Calu3 (cell line): ENCODE data around the gene SNORC. TPM values are rescaled to one million over a fixed set of nuclear protein-coding genes. Genes with fewer than 3 reads are reported as not detected.

Experiments used
- BruUV-seq: library from RNA; stranded (reverse); fragments of 400-500 nt; replicated peaks from 2 replicates; lab custom pipeline; 2021; lab: Mats Ljungman, UMichigan
- CTCF ChIA-PET: fragments of 300-600 bp; sonication (Branson Sonifier 250); formaldehyde crosslinking; loops from one replicate; lab custom pipeline; 2022; ENCODE audit warnings: antibody characterized with exemption; lab: Charles Lee
- DNase-seq: peaks from one replicate; pipeline ENCODE4 v3.0.0; 2022
- H3K27ac Mint-ChIP-seq: one replicate; pipeline ENCODE4 v1.8.0; 2022; ENCODE audit warnings: mixed read lengths; ENCODE audit not compliant: unreplicated experiment
- H3K27me3 Mint-ChIP-seq: one replicate; pipeline ENCODE4 v1.8.0; 2022; ENCODE audit warnings: mixed read lengths; ENCODE audit not compliant: unreplicated experiment
- H3K36me3 Mint-ChIP-seq: one replicate; pipeline ENCODE4 v1.8.0; 2022; ENCODE audit warnings: mild to moderate bottlenecking, moderate library complexity, mixed read lengths; ENCODE audit not compliant: insufficient read depth, unreplicated experiment
- H3K4me1 Mint-ChIP-seq: one replicate; pipeline ENCODE4 v1.8.0; 2022; ENCODE audit warnings: mild to moderate bottlenecking, low read depth, mixed read lengths; ENCODE audit not compliant: unreplicated experiment
- H3K4me3 Mint-ChIP-seq: one replicate; pipeline ENCODE4 v1.8.0; 2022; ENCODE audit warnings: mild to moderate bottlenecking, low read depth, moderate library complexity, mixed read lengths; ENCODE audit not compliant: unreplicated experiment
- H3K9me3 Mint-ChIP-seq: one replicate; pipeline ENCODE4 v1.8.0; 2022; ENCODE audit warnings: low read depth, mixed read lengths; ENCODE audit not compliant: unreplicated experiment
- CTCF ChIP-seq: fragments of 200-600 bp; IDR thresholded peaks from one replicate; pipeline ENCODE4 v1.8.0; 2022; ENCODE audit warnings: antibody characterized with exemption; ENCODE audit not compliant: unreplicated experiment
- intact Hi-C: fragments of 100-400 bp; cut with micrococcal nuclease; formaldehyde crosslinking; loops from one replicate; pipeline ENCODE4 v1.10.0; 2022; ENCODE audit not compliant: unreplicated experiment
- total RNA-seq: library from RNA; stranded (reverse); gene quantifications from 2 replicates; pipeline ENCODE4 v1.2.3, GENCODE V29; 2022

SNORC gene
- total RNA-seq, 1 experiment from 2014 or later, result 4.3 TPM

- Mint-ChIP-seq H3K4me1 (peaks cover 16% of the 10 kb centered on the region), H3K27ac (no peak overlapping the region), H3K9me3 (no peaks in the 10 kb centered on the region), H3K36me3 (peaks cover 16% of the 10 kb centered on the region), H3K27me3 (no peaks in the 10 kb centered on the region), H3K4me3 (no peak overlapping the region)
- intact Hi-C loops, result no loop called here
- CTCF ChIA-PET, result no interaction called here
- TF ChIP-seq CTCF, result no peak
- no TSS peak for BruUV-seq
- DNase-seq, result no peak
These were observed 12.0 kb downstream of the SNORC start for GRCh38 chr2:232882085-232882484.

- intact Hi-C loops, result no loop called here
- CTCF ChIA-PET, result no interaction called here
- TF ChIP-seq CTCF, result no peak
- Mint-ChIP-seq H3K27ac (no peak overlapping the region), H3K27me3 (no peaks in the 10 kb centered on the region), H3K4me1 (peaks cover 16% of the 10 kb centered on the region), H3K36me3 (peaks cover 11% of the 10 kb centered on the region), H3K9me3 (no peaks in the 10 kb centered on the region), H3K4me3 (no peak overlapping the region)
- no TSS peak for BruUV-seq
- DNase-seq, result no peak
These were observed 12.5 kb downstream of the SNORC start for GRCh38 chr2:232882505-232883115.

GRCh38 chr2:232883116-232883721 is 13.2 kb downstream of the SNORC start:
- Mint-ChIP-seq H3K4me3 (no peak overlapping the region), H3K9me3 (no peaks in the 10 kb centered on the region), H3K27ac (no peak overlapping the region), H3K4me1 (peaks cover 16% of the 10 kb centered on the region), H3K27me3 (no peaks in the 10 kb centered on the region), H3K36me3 (peaks cover 8% of the 10 kb centered on the region)
- no peak for TF ChIP-seq CTCF
- no TSS peak for BruUV-seq
- CTCF ChIA-PET, result no interaction called here
- intact Hi-C loops, result no loop called here
- no peak for DNase-seq

GRCh38 chr2:232884001-232884421 is 13.9 kb downstream of the SNORC start:
- TF ChIP-seq CTCF, result no peak
- CTCF ChIA-PET, result no interaction called here
- BruUV-seq, result no TSS peak
- DNase-seq, result no peak
- H3K4me3 Mint-ChIP-seq, result no peak overlapping the region
- intact Hi-C loops, result no loop called here
- H3K27ac Mint-ChIP-seq, result no peak overlapping the region
- peaks cover 8% of the 10 kb centered on the region for H3K36me3 Mint-ChIP-seq
- peaks cover 16% of the 10 kb centered on the region for H3K4me1 Mint-ChIP-seq
- H3K27me3 Mint-ChIP-seq, result no peaks in the 10 kb centered on the region
- no peaks in the 10 kb centered on the region for H3K9me3 Mint-ChIP-seq
